Mammary epithelial cell (primary cell): ENCODE results near the gene PMIS2.
"Not testable (repeated sequence)": the region's sequence is repeated elsewhere in the genome, so short reads cannot be mapped to it uniquely, and the experiment has no call there.

Experiments
- EZH2 ChIP-seq: IDR thresholded peaks from 2 replicates; pipeline ENCODE4 v1.6.1; 2012; ENCODE audit warnings: low read length, inconsistent platforms, borderline replicate concordance
- TF ChIP-seq, protein P1 (sequence below), 2 donors: IDR thresholded peaks in 1 of 2; conservative IDR thresholded peaks in 1 of 2; 2 replicates each; pipeline ENCODE4 v1.5.1; 2011 to 2012; ENCODE audit warnings: inconsistent platforms in 2 of 2, low read length in 2 of 2, mild to moderate bottlenecking in 2 of 2, control low read depth in 1 of 2, low read depth in 1 of 2; ENCODE audit not compliant: insufficient read depth in 1 of 2; ENCODE audit errors: extremely low read depth in 1 of 2

DNA sequence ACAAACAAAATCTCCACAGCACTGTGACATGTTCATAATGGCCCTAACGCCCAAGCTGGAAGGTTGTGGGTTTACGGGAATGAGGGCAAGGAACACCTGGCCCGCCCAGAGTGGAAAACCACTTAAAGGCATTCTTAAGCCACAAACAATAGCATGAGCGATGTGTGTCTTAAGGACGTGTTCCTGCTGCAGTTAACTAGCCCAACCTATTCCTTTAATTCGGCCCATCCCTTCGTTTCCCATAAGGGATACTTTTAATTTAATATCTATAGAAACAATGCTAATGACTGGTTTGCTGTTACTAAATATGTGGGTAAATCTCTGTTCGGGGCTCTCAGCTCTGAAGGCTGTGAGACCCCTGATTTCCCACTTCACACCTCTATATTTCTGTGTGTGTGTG, 21.2 kb downstream of the PMIS2 start:
- not testable (repeated sequence) for TF ChIP-seq EZH2
- TF ChIP-seq, protein P1, sequence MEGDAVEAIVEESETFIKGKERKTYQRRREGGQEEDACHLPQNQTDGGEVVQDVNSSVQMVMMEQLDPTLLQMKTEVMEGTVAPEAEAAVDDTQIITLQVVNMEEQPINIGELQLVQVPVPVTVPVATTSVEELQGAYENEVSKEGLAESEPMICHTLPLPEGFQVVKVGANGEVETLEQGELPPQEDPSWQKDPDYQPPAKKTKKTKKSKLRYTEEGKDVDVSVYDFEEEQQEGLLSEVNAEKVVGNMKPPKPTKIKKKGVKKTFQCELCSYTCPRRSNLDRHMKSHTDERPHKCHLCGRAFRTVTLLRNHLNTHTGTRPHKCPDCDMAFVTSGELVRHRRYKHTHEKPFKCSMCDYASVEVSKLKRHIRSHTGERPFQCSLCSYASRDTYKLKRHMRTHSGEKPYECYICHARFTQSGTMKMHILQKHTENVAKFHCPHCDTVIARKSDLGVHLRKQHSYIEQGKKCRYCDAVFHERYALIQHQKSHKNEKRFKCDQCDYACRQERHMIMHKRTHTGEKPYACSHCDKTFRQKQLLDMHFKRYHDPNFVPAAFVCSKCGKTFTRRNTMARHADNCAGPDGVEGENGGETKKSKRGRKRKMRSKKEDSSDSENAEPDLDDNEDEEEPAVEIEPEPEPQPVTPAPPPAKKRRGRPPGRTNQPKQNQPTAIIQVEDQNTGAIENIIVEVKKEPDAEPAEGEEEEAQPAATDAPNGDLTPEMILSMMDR (conservative IDR thresholded peaks at IDR 0.05 in 1 of 2, IDR thresholded peaks at IDR 0.05 in 1 of 2; ENCODE audit: extremely low read depth in 1 of 2, insufficient read depth in 1 of 2, low read depth in 1 of 2, low read length in 2 of 2): not testable (repeated sequence)
